Endothelial cell (in vitro differentiated cells): ENCODE measurements around the gene CUX1. TPM values are rescaled to one million over a fixed set of nuclear protein-coding genes. Genes with fewer than 3 reads are reported as not detected.
A peak's percentile ranks its signal among the peaks of the same experiment; 100 is the strongest.

Experiments
- DNase-seq: peaks from one replicate; pipeline ENCODE4 v3.0.0; 2021; ENCODE audit warnings: low spot score
- H3K27ac Mint-ChIP-seq: one replicate; pipeline ENCODE4 v1.8.0; 2021; ENCODE audit warnings: mixed read lengths, inconsistent platforms; ENCODE audit not compliant: unreplicated experiment
- H3K27me3 Mint-ChIP-seq: one replicate; pipeline ENCODE4 v1.8.0; 2021; ENCODE audit warnings: mild to moderate bottlenecking, moderate library complexity, mixed read lengths, inconsistent platforms; ENCODE audit not compliant: unreplicated experiment
- H3K36me3 Mint-ChIP-seq: one replicate; pipeline ENCODE4 v1.8.0; 2021; ENCODE audit warnings: mild to moderate bottlenecking, low read depth, mixed read lengths, inconsistent platforms; ENCODE audit not compliant: unreplicated experiment
- H3K4me1 Mint-ChIP-seq: one replicate; pipeline ENCODE4 v1.8.0; 2021; ENCODE audit warnings: mild to moderate bottlenecking, mixed read lengths, inconsistent platforms; ENCODE audit not compliant: unreplicated experiment
- H3K4me3 Mint-ChIP-seq: one replicate; pipeline ENCODE4 v1.8.0; 2021; ENCODE audit warnings: mild to moderate bottlenecking, mixed read lengths, inconsistent platforms; ENCODE audit not compliant: unreplicated experiment
- H3K9me3 Mint-ChIP-seq: one replicate; pipeline ENCODE4 v1.8.0; 2021; ENCODE audit warnings: mixed read lengths, inconsistent platforms; ENCODE audit not compliant: unreplicated experiment
- CTCF ChIP-seq: fragments of 200-600 bp; sonication (generic); IDR thresholded peaks from one replicate; pipeline ENCODE4 v1.5.0; 2021; ENCODE audit warnings: antibody characterized with exemption; ENCODE audit not compliant: unreplicated experiment
- total RNA-seq: library from RNA; stranded (reverse); fragmentation: NEBNext Ultra II Directional; extraction: Animal tissue kit (Norgen Biotek cat#: 25700); gene quantifications from one replicate; pipeline ENCODE4 v1.2.1, GENCODE V29; 2021; ENCODE audit not compliant: unreplicated experiment

CUX1 gene
- total RNA-seq, 1 donor from 2014 or later: 43.7 TPM

GRCh38 chr7:101854084-101854865 lies 36.8 kb downstream of the CUX1 start:
- Mint-ChIP-seq H3K4me3 (no peak overlapping the region), H3K9me3 (peaks cover 3% of the 10 kb centered on the region), H3K27ac (no peak overlapping the region), H3K4me1 (peaks cover 26% of the 10 kb centered on the region), H3K27me3 (peaks cover 7% of the 10 kb centered on the region), H3K36me3 (peaks cover 6% of the 10 kb centered on the region)
- no peak for DNase-seq
- no peak for TF ChIP-seq CTCF

- peaks cover 29% of the 10 kb centered on the region for H3K4me1 Mint-ChIP-seq
- H3K36me3 Mint-ChIP-seq: peaks cover 9% of the 10 kb centered on the region
- peak overlapping the region; percentile 95 for H3K27ac Mint-ChIP-seq
- TF ChIP-seq CTCF: peak; percentile 30
- H3K27me3 Mint-ChIP-seq: peaks cover 7% of the 10 kb centered on the region
- H3K9me3 Mint-ChIP-seq: no peaks in the 10 kb centered on the region
- peak; percentile 59 for DNase-seq
- H3K4me3 Mint-ChIP-seq: peak overlapping the region; percentile 69
Measured at GRCh38 chr7:101856473-101857357, 39.3 kb downstream of the CUX1 start.

DNA sequence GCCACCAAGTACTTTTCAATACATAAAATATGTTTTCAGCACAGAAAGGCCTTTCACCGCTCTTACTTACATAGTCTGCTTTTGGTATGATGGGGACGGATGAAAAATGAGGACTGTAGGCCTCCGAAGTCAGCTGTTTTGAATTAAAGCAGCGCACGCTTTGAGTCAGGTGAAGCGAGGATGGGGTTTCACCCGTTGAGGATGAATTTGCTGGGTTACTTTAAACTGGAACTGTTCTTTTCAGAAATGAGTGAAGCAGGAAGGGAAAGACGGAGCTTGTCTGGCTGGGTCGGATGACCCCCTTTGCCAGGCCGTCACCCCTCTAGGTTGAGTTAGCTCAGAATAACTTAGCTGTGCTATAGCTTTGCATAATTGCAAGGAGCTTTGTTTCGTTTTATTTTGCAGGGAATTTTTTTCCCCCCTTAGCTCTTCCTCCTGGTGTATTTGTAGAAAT lies 40.0 kb downstream of the CUX1 start:
- peaks cover 7% of the 10 kb centered on the region for H3K27me3 Mint-ChIP-seq
- H3K27ac Mint-ChIP-seq: peak overlapping the region; percentile 95
- no peak overlapping the region for H3K4me3 Mint-ChIP-seq
- TF ChIP-seq CTCF: no peak
- no peaks in the 10 kb centered on the region for H3K9me3 Mint-ChIP-seq
- peaks cover 32% of the 10 kb centered on the region for H3K4me1 Mint-ChIP-seq
- no peak for DNase-seq
- peaks cover 9% of the 10 kb centered on the region for H3K36me3 Mint-ChIP-seq

DNA sequence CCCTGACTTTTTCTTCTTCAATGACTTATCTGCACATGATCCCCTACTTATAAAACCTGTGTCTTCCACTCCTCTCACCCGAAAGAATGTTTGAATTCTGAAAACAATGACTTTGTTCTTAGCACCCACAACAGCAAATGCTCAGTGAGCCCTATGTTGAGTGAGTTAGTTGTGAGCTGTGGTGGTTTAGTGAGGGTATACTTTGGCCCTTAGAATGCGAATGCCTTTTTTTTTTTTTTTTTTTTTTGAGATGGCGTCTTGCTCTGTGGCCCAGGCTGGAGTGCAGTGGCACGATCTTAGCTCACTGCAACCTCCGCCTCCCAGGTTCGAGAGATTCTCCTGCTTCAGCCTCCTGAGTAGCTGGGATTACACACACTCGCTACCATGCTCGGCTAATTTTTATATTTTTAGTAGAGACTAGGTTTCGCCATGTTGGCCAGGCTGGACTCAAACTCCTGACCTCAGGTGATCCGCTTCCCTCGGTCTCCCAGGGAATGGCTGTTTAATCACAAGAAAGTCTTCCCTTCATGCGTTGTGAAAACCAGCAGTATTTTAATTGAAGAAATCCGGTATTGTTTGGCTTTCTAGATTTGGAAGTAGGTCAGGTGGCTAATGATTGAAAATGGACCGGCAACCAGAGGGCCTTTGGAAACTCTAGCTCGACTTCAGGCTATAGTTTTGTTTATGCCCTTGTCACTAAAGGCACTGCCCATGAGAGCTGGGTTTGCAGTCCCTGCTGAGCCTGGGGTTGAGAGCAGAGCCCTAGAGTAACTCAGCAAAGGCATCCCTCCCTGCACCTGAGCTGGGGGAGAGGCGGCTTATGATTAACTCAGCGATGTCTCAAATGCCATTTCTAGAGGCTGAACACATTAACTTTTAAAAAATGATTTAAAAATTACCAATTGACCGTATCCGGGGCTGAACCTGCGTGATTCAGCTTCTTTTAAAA lies 41.3 kb downstream of the CUX1 start:
- peaks cover 7% of the 10 kb centered on the region for H3K27me3 Mint-ChIP-seq
- H3K4me3 Mint-ChIP-seq: no peak overlapping the region
- peaks cover 27% of the 10 kb centered on the region for H3K4me1 Mint-ChIP-seq
- no peak overlapping the region for H3K27ac Mint-ChIP-seq
- no peak for DNase-seq
- no peaks in the 10 kb centered on the region for H3K9me3 Mint-ChIP-seq
- peaks cover 9% of the 10 kb centered on the region for H3K36me3 Mint-ChIP-seq
- TF ChIP-seq CTCF: no peak
